Suprapubic skin (tissue), 4 donors: ENCODE data around the gene CD36.

Experiments used
- EP300 ChIP-seq: sonication (generic); formaldehyde crosslinking; IDR thresholded peaks from one replicate; pipeline ENCODE4 v1.6.1; 2017; ENCODE audit warnings: antibody characterized with exemption
- POLR2A ChIP-seq, 2 donors: fragments of 450-650 bp; IDR thresholded peaks; one replicate each; pipeline ENCODE4 v1.6.1; 2017; ENCODE audit warnings: antibody characterized with exemption in 2 of 2, mild to moderate bottlenecking in 2 of 2, moderate library complexity in 2 of 2
- POLR2AphosphoS5 ChIP-seq, 3 donors: sonication (generic); formaldehyde crosslinking; IDR thresholded peaks; one replicate each; pipeline ENCODE4 v1.6.1; 2017; ENCODE audit warnings: antibody characterized with exemption in 3 of 3
- TF ChIP-seq, protein P1 (sequence below), 2 donors: fragments of 200-600 bp in 1 of 2; fragments of 450-650 bp in 1 of 2; sonication (generic) in 1 of 2; IDR thresholded peaks; one replicate each; pipeline ENCODE4 v1.5.1; 2016 to 2019; ENCODE audit warnings: antibody characterized with exemption in 2 of 2, mild to moderate bottlenecking in 1 of 2, moderate library complexity in 1 of 2

DNA sequence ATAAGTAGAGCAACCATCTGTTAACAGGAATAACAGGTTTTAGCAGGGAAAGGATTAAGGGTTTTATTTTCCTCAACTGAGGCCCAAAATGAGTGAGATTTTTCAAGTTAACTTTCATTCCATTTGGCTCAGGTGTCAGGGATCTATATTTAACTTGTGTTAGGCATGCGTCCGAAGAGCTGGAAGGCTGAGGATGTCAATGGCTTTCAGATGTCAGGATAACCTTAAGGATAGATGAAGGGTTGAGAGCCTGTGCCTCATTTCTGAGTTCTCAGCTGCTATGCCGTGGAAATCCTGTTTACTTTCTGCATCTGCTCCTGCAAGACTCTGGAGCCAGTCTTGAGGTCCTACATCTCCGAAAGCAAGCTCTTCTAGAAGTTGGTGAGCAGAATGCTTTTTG lies 36.4 kb upstream of the CD36 start:
- TF ChIP-seq POLR2A (IDR thresholded peaks at IDR 0.05) (no peak), POLR2AphosphoS5 (IDR thresholded peaks at IDR 0.05) (no peak), EP300 (no peak)
- TF ChIP-seq, protein P1, sequence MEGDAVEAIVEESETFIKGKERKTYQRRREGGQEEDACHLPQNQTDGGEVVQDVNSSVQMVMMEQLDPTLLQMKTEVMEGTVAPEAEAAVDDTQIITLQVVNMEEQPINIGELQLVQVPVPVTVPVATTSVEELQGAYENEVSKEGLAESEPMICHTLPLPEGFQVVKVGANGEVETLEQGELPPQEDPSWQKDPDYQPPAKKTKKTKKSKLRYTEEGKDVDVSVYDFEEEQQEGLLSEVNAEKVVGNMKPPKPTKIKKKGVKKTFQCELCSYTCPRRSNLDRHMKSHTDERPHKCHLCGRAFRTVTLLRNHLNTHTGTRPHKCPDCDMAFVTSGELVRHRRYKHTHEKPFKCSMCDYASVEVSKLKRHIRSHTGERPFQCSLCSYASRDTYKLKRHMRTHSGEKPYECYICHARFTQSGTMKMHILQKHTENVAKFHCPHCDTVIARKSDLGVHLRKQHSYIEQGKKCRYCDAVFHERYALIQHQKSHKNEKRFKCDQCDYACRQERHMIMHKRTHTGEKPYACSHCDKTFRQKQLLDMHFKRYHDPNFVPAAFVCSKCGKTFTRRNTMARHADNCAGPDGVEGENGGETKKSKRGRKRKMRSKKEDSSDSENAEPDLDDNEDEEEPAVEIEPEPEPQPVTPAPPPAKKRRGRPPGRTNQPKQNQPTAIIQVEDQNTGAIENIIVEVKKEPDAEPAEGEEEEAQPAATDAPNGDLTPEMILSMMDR (IDR thresholded peaks at IDR 0.05), result no peak
